GM04504 (cell line): ENCODE data around the gene SLC35E1.
"Not testable (repeated sequence)": the region's sequence is repeated elsewhere in the genome, so short reads cannot be mapped to it uniquely, and the experiment has no call there.

ENCODE experiments used
- DNase-seq: peaks from one replicate; pipeline ENCODE4 v3.0.0-alpha.2; 2012; ENCODE audit warnings: low read depth

The SLC35E1 gene

GRCh38 chr19:16581145-16581970 is 9.1 kb upstream of the SLC35E1 start:
- no peak for DNase-seq

- no peak for DNase-seq
Observed at GRCh38 chr19:16579381-16579780, 7.2 kb upstream of the SLC35E1 start.

GRCh38 chr19:16577531-16577985 is 5.3 kb upstream of the SLC35E1 start:
- no peak for DNase-seq

- no peak for DNase-seq
Observed at GRCh38 chr19:16576690-16577530, 4.7 kb upstream of the SLC35E1 start.

GRCh38 chr19:16575861-16576689 is 3.9 kb upstream of the SLC35E1 start:
- DNase-seq: no peak

- no peak for DNase-seq
Observed at GRCh38 chr19:16575282-16575681, 3.1 kb upstream of the SLC35E1 start.

GRCh38 chr19:16573925-16574324 is 1.7 kb upstream of the SLC35E1 start:
- DNase-seq: no peak

DNA sequence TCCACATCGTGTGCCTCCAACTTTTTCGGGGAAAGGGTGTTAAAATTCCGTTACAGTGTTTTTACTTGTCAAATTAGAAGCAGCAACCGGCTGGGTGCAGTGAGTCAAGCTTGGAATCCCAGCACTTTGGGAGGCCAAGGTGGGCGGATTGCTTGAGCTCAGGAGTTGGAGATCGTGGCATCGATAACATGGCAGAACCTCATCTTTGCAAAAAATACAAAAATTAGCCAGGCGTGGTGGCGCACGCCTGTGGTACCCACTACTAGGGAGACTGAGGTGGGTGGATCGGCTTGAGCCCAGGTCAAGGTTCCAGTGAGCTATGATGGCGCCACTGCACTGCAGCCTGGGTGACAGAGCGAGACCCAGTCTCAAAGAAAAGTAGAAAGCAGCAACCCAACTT is 1.1 kb upstream of the SLC35E1 start:
- DNase-seq: no peak

DNA sequence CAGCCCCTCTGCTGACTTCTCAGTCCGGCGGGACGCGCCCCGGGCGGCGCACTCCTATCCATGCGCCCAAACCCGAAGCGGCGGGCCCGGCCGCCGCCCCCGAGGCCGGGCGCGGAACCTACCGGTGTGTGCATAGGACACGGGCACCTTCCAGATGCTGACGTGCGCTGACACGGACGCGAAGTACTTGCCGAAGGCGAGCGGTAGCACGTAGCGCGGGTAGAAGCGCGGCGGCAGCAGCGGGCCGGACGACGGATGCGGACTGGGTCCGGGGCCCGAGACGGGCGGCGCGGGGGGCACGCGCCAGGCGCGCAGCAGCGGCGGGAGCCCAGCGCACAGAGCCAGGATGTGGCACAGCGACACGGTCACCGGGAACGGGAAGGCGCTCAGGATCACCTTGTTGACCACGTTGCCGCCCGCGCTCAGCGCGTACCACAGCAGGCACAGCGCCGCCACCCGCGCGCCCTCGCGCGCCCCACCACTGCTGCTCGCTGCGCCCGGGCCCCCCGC is 338 bp downstream of the SLC35E1 start:
- DNase-seq: no peak

DNA sequence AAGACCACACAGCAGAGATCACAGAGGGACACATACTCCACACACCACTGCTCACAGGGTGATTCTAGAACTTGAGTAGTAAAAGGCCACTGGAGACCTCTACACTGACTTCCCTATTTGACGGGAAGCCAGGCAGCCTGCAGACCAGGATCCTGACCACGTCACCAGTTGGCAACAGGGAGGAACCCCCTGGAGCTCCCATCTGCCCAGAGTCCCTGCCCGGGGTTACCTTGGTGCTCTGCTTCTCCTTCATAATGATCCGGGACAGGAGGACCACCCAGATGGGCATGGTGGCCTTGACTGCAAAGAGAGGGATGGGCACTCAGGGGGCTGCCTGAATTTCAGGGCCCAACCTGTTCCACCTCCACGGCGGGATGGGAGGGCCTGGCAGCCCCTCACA is 932 bp downstream of the SLC35E1 start:
- DNase-seq: no peak

- no peak for DNase-seq
Observed at GRCh38 chr19:16569609-16570320, 2.5 kb downstream of the SLC35E1 start.

- no peak for DNase-seq
Observed at GRCh38 chr19:16566702-16567101, 5.5 kb downstream of the SLC35E1 start.

DNA sequence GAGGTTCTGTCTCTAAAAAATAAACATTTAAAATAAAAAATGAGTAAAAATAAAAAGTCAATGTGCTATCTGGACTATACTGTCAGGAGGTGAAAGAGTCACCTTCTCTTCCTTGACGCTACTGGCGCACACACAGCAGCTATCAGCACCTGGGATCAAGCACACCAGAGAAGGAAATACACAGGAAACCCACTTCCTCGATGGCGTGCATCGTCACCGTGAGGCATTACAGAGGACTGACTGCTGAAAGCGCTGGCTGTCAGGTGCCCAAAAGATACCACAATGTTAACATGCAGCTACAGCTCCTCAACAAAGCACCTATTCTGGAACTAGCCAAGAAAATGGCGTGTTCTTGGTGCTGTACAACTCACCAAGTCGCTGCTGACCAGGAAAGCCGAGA is 6.1 kb downstream of the SLC35E1 start:
- DNase-seq: no peak

DNA sequence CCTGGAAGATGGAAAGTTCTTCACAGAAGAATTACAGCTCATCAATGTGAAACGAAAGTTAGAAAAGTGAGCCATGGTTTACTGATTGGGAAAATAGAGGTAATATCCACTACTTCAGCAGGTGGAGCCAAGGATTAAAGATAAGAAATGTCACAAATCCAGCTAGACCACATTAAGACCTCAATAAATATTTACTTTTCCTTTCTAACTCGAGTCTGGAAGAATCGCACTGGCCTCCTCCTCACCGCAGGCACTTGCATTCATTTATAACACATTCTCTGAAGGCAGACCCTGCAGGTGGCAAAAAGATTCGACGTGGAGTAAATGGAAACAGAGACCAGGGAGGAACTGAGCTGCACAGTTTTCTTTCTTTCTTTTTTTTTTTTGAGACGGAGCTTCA is 7.4 kb downstream of the SLC35E1 start:
- no peak for DNase-seq

GRCh38 chr19:16562608-16563025 is 9.6 kb downstream of the SLC35E1 start:
- no peak for DNase-seq

GRCh38 chr19:16561382-16561781 is 10.8 kb downstream of the SLC35E1 start:
- DNase-seq: no peak

DNA sequence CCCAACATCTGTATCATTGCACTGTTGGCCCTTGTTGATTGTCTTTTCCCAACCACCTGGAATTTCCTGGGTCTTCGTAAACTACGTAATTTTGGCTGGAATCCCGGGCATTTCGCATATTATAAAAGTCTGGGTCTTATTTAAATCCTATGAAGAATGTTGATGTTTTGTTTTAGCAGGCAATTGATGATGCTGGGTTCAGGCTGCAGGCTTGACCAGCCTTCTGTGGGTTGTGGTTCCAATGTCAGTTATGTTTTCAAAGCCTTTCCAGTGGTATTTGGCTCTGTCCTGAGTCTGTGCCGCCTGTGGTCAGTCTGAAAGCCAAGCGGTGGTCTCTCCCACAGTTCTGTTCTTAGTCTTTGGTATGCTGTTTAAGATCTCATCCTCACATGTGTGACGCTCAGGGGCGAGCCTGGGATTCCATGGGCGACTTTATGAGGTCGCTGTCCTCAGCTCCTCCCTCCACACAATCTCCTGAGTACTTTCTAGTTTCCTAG is 12.4 kb downstream of the SLC35E1 start:
- no peak for DNase-seq

- no peak for DNase-seq
Observed at GRCh38 chr19:16554776-16555175, 17.4 kb downstream of the SLC35E1 start.

DNA sequence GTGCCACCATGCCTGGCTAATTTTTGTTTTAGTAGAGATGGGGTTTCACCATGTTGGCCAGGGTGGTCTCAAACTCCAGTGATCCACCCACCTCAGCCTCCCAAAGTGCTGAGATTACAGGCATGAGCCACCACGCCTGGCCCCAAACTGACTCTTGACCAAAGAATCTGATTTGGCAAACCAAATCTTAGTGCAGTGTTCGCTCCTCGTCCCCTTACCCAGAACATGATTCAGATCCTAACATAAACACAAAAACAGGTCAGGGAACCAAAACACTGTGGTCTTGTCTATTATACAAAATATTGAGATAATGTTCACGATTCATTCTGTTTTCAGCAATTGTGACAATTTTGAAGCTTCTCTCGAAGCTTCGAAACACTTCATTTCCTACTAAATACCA is 20.3 kb downstream of the SLC35E1 start:
- DNase-seq: not testable (repeated sequence)

- no peak for DNase-seq
Observed at GRCh38 chr19:16548956-16549355, 23.3 kb downstream of the SLC35E1 start.
